GM18868 (cell line): ENCODE results near the gene CMTM4.
"Not testable (repeated sequence)": the region's sequence is repeated elsewhere in the genome, so short reads cannot be mapped to it uniquely, and the experiment has no call there.

Experiments
- ATAC-seq: cut with Tn5 transposase; IDR thresholded peaks from one replicate; pipeline ENCODE4 v1.9.1; 2021; ENCODE audit warnings: mild to moderate bottlenecking, moderate library complexity; ENCODE audit not compliant: unreplicated experiment

CMTM4 gene

DNA sequence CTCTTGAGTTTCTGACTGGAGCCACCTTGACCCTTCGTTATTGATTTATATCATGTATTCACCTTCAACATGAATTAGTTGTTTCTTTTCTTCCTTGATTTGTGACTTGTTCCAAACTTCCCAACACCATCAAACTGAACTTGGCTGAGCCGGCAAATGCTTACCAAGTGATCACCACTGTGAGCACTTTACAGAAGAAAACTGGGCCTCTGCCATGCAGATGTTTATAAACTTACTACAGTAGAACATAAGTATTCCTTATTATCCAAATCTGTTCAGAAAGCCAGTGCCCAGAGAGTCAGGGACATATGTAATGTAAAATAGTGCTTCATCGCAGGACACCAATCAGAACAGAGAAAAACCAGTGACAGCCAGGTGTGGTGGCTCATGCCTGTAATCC lies 19.9 kb downstream of the CMTM4 start:
- ATAC-seq = no peak

DNA sequence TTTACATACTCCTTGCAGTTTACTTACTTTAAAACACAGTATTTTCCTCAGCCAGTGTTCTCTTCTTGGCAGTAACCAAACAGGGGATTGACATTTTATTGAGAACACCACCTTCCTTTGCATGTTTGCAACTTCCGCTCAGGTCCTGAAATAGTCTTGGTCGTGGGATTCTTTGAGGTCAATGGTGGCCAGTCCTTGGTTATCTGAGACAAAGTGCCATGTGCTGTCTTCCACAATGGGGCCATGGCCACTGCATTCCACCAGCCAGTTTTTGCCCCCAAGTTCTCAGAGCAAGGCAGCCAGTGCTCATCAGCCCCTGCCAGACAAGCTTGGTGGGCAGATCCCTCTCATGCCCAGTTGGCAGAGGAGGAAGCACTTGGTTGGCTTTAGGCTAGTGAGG lies 22.9 kb downstream of the CMTM4 start:
- ATAC-seq = no peak

DNA sequence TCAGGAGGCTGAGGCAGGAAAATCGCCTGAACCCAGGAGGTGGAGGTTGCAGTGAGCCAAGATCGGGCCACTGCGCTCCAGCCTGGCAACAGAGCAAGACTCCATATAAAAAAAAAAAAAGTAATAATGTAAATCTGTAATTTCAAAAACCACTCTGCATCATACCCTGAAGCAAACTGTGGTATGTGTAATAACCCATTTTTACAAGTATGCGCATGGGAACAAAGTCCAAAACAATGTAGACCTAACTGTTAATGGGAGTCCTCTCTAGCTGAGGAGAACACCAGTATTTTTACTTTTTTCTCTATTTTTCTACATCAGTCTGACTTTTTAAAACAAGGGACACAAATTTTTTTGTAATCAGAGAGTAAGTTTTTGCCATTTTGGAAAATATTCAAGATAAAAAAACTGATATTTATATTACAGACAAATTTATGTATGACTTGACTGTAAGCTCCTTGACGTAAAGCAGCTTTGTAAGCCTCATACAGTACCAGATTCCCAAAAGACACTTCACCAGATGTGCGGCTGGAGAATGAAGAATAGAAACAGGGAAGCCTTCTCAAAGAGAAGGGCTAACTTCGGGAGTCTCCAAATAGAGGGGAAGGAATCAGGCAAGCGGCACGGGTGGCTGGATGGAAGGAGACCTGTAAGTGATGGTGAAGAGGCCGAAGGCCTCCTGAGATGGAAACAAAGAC lies 25.7 kb downstream of the CMTM4 start:
- ATAC-seq = no peak

DNA sequence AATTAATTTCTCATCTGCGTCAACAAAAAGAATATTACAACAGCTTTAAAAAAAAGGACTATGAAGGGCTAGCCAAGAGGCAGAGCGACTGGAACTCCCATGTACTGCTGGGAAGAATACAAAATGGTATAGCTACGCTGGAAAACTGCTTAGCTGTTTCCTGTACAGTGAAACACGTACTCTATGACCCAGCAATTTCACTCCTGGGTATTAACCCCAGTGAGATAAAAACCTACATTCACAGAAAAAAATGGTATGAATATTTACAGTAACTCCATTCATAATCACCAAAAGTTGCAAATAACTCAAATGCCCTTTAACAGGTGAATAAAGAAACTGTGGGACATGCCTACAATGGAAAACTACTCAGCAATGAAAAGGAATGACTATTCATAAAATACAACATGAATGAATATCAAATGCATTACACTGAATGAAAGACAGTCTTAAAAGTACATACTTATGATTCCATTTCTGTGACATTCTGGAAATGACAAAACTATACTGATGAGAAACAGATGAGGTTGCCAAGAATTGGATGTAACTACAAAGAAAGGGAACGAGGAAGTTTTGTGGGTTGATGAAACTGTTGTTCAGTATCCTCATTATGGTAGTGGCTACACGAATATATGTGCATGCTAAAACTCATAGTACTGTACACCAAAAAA lies 27.6 kb downstream of the CMTM4 start:
- ATAC-seq = no peak

DNA sequence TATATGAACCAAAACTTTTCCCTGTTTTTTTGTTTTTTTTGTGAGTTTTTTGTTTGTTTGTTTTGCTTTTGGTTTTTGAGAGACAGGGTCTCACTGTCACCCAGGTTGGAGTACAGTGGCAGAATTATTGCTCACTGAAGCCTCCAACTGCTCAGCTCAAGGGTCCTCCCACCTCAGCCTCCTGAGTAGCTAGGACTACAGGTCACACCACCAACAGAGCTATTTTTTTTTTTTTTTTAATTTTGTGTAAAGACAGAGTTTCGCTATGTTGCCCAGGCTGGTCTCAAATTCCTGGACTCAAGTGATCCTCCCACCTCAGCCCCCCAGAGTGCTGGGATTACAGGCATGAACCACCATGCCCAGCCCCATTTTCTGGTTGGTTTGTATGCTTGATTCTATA lies 28.6 kb downstream of the CMTM4 start:
- ATAC-seq = no peak

DNA sequence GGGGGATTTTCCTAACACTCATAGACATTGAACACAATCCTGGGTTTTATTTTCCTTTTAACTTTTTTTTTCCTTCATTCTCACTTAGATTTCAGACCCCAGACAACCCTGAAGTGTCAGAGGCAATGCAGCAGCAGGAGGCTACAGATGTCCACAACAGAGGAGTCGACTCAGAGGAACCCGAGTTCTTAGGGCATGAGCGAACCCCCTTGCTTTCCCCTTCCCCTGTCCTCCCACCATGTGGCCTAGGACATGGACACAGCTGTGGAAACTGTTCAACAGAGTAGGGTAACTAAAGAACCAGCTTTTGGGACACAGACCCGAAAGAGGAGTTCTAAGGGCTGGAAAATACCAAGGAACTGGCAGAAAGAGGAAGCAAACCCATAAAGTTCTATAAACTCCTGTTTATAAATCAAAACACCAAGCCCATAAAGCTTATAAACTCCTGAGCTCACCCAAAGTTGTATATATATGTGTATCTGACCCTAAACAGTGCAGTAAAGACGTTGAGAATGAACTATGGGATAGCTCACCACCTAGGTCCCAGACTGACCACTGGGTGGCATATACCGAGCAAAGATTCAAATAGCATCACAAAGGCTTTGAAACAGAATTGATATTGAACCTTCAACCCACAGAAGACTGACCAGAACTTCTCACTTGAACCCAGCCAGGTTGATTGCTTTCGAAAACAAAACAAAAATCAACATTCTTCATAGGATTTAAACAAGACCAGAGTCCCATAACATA lies 33.9 kb downstream of the CMTM4 start:
- no peak for ATAC-seq

DNA sequence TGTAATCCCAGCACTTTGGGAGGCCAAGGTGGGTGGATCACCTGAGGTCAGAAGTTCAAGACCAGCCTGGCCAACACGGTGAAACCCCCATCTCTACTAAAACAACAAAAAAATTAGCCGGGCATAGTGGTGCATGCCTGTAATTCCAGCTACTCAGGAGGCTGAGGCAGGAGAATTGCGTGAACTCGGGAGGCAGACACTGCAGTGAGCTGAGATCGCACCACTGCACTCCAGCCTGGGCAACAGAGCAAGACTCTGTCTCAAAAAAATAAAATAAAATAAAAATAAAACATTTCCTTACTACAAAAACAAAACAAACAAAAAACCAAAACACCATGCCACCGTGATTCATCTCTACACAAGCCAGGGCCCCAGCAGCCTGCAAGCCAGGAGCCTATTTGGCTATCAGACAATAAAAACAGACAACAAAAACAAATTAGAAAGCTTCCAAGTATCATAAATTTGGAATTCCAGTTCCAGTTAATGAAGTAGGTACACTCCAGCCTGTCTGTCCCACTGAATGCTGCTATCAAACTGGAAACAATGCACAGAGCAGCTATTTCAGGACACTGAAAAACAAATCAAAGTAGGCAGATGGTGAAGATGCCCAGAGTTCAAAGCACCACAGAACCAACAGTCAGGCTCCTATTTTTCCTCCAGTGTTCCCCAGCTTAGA lies 34.7 kb downstream of the CMTM4 start:
- not testable (repeated sequence) for ATAC-seq

DNA sequence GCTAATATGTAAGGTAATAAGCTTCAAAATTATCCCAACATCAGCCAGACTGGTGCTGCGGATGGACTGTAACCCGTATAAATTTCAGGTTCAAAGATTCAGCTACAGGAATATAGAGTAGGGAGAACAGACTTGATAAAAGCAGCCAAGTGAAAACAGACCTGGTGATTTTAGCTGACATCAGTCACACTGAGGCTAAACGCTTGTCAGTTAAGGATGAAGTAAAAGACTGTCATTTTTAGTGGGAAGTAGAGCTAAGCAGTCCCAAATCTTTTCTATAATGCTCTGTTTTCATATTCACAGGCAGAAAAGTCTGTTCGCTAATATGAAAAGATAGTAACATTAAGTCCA lies 35.4 kb downstream of the CMTM4 start:
- ATAC-seq = no peak

DNA sequence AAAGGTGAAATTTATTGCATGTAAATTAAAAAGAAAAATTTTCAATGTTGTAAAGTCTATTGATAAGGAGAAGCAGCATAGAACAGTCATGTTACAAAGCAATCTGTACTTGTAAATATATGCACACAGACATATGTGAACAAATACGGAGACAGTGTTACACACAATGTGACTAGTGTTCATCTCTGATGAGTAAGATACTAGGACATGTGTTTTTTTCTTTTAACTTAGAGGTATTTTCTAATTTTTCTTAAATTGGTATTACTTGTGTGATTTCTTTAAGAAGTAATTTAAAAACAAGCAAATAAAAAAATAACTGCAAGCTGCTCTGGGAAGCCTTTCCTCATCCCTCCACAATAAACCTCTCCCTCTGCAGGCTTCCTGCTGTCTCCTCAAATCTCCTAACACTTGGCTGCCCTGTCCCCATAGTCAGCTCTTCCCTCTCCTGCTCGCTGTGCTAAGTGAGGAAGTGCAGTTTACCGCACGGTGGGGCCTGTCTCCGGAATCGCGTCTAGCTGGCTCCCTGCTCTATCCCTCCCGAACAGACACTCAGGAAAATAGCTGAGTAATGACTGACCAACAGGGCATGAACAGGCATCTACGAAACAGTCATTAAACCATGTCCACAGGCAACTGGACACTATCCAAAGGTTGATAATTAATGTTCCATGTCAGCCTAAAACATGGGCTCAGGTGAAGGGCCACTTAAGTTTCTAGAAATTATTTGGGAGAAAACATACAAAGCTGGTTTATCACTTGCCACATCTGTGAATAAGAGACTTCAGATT lies 35.9 kb downstream of the CMTM4 start:
- no peak for ATAC-seq

DNA sequence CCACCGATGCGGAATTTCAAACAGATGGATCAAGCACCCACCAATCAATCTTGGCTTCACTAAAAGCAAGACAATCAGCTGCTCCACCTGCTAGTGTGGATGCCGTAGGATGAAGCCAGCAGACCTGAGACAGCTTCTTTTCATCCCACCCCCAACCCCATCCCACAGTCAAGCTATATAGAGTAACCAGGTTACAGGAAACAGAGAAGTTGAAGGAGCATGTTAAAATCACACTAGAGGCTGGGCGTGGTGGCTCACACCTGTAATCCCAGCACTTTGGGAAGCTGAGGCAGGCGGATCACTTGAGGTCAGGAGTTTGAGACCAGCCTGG lies 37.7 kb downstream of the CMTM4 start:
- ATAC-seq = no peak

DNA sequence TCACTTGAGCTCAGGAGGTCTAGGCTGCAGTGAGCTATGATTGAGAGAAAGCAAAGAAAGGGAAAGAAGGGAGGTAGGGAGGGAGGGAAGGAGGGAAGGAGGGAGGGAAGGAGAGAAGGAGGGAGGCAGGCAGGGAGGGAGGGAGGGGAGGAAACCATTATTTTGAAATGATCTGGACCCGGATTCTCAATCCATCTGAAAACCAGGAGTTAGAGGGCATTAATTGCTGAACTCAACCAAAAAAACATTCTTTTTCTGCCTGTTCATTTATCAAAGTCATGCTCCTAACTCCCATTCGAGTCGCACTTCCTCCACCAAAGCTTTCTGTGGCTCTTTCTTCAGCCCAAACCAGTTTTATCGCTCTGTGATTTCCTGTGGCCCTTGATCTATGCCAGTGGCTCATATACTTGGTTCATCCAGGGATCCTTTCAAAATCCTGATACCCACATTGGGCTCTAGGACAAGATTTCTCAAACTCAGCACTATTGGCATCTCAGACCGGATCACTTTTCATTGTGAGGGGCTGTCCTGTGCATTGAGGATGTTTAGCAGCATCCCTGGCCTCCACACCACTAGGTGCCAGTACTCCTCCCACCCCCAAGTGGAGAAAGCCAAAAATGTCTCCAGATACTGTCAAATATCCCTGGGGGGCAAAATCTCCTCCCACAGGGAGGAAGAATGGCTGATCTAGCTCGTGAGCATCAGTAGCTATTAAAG lies 38.2 kb downstream of the CMTM4 start:
- no peak for ATAC-seq

DNA sequence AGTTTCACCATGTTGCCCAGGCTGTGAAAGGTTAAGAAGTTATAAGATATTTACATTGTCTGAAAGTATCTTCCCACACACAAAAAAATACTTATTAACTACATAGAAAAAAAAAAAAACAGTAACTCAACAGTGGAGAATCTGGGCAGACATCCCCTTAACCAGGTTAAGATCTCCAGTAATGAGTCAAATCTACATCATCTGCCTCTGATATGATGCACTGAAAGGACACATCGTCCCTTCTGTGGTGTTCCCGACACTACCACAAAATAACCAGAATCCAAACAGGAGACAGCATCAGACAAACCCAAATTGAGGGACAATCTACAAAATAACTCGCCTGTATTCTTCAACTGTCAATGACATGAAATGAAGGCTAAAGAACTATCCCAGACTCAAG lies 40.0 kb downstream of the CMTM4 start:
- ATAC-seq = no peak

DNA sequence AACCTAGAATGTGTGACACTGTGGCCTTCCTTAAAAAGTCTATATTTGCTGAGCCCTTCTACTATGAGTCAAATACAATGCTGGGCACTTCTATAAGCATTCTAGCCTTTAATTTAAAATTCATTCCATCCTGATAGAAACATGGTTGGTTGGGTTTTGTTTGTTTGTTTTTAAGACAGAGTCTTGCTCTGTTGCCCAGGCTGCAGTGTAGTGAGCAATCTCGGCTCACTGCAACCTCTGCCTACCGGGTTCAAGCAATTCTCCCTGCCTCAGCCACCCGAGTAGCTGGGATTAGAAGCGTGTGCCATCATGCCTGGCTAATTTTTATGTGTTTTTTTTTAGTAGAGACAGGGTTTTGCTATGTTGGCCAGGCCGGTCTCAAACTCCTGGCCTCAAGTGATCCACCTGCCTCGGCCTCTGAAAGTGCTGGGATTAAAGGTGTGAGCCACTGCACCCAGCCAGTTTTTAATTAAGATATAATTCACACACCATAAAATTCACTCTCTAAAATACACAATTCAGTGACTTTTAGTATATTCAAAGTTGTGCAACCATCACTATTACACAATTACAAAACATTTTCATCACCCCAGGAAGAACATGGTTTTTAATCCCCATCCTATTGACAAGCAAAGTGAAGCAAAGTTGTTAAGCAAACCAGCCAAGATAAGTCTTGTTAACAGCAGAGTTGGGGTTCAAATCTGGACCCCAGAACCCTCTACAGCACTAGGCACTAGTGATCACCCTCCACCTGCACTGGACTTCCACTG lies 42.8 kb downstream of the CMTM4 start:
- no peak for ATAC-seq

DNA sequence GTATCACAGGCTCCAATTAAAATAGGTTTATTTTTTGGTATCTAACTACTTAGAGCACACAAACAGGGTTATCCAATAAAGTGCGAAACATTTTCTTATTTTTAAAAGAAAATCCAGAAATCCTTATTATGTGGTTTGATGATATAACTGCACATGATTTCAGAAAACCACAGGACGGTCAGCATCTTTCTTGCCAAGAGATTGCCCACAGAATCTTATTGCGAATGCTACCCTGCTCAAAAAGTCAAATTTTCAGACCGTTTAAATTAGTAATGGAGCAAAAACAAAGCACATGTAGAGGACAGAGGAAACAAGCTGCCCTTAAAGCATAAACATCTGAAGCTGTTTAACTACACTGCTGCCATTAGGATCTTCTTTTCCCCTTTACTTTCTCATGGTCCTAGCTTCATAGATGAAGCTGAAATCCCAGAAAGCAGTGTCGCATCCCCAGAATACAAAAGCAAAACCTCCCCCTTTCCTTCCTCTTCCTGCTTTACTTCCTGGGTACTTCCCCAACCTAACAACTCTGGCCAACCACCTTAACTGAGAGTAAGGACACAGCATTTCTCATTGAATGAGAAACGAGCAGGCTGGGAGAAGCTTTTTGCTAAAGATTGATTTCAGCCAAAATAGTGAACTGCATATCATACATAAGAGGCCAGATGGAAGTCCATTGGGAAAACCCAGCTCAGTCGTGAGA lies 43.7 kb downstream of the CMTM4 start:
- ATAC-seq = no peak

DNA sequence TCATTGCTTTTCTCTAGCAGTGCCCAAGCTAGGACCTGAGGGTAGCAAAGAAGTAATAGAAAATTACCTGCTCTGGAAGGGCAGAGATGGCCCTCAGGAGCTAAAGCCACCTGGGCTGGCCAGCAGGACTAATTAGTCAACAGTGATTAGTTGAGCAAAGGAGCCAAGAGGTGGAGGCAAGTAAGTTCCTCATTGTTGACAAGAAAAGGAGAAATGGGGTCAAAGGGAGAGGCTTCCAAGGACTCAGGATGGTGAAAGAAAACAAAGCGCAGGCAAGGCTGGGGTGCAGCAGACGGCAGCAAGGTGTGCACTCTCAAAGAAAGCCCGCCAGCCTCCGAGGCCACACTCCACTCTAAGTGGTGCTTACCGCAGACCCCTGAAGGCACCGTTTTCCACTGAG lies 44.6 kb downstream of the CMTM4 start:
- no peak for ATAC-seq

DNA sequence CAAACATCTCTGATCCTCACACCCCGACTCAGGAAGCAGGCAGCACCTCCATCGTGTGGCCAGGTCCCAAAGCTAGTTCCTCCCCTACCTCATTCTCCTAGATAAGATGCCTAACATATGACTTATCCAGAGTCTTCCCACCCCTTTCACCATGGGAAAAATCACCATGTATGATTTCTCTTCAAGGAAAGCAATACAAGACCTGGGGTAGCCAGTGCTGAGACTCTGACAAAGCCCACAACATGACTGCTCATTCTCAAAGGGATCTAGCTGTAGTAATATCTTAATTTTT lies 45.1 kb downstream of the CMTM4 start:
- no peak for ATAC-seq

DNA sequence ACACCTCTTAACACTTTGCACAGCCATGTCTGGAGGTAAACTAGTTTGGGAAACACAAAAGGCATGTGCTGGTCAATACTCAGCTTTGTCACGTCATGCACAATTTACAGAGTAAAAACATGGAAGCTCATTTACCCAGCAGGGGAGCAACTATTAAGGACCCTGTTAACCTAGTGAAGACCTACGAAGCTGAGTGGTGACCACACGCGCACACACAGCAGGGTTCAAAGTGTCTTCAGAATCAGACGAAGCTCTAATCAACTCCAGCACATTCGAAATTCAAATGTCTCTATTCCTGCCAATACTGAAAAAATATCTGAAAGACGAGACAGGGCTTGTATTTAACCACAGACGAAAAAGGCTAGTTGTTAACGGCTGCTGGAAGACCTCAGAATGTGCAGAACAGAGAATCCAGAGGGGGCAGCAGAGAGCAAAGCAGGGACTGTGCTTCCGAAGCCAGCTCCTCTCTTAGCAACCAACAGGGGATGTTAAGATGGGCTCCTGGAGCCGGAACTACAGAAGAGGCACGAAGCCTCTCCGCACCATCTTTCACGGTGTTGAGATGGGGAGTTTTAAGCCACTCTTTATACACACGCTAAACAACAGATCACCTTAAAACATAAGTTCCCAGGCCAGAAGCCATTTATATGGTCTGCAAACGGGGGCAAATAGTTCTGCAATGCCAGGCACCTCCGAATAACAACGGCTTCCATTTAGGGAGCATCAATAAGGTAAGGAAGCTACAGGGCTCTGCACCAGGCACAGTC lies 45.7 kb downstream of the CMTM4 start:
- peak; percentile 97 for ATAC-seq

DNA sequence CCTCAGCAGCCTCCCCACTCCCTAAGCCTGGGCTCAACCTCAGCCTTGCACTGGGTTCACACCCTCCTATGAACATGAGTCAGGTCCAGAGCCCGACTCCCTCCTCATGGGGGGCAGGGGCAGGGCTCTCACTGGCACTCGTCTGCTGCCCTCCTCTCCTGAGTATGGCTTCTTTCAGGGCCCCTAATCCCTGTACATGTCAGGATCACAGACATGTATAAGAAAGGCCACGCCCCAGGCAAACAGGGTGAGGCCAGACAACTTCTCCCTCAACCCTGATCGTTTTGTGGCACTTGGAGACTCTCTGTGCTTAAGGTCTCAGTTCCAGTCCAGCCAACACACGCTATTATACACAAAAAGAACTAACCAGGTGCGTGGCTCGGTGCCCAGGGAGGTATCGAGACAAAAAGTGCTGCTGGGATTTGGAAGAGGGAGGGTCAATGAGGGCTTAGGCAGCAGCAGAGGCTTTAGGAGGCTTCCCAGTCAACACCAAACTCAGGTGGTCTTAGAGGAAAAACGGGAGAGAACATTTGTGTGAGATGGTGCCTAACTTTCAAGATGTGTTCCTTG lies 46.8 kb downstream of the CMTM4 start:
- ATAC-seq = no peak
